ENCODE data around the gene PLD6. TPM values are rescaled to one million over a fixed set of nuclear protein-coding genes. Genes with fewer than 3 reads are reported as not detected.

The PLD6 gene
- total and polyA plus RNA-seq, 2 donors (not counting 1 experiment from before 2014, with no cell fraction given) = 2.5 to 7.8 TPM

GRCh38 chr17:17164676-17165075 lies 41.5 kb downstream of the PLD6 start:
- DNase-seq (ENCODE audit: low read depth in 2 of 2) = no peak
- TF ChIP-seq CTCF (conservative IDR thresholded peaks at IDR 0.05 in 1 of 2, IDR thresholded peaks at IDR 0.05 in 1 of 2; ENCODE audit: low read depth in 1 of 2, low read length in 2 of 2) (no peak), EZH2 (IDR thresholded peaks at IDR 0.05; ENCODE audit: low read length, missing control alignments) (no peak)
- Histone ChIP-seq H4K20me1 (ENCODE audit: control insufficient read depth, extremely low read depth, insufficient read depth, low read length) (no peaks in the 10 kb centered on the region), H2AFZ (ENCODE audit: low read length) (no peak overlapping the region), H3K27ac (ENCODE audit: insufficient read depth, low read length) (no peak overlapping the region), H3K9me3 (ENCODE audit: control insufficient read depth, insufficient read depth, low read depth, low read length) (no peaks in the 10 kb centered on the region), H3K4me1 (ENCODE audit: control insufficient read depth, extremely low read depth, insufficient read depth, low read length) (no peaks in the 10 kb centered on the region), H3K4me3 (replicated peaks in 1 of 4; ENCODE audit: control extremely low read depth in 1 of 4, insufficient read depth in 1 of 4, low read depth in 3 of 4, low read length in 4 of 4) (no peak overlapping the region), H3K27me3 (ENCODE audit: control insufficient read depth, insufficient read depth, low read length) (no peaks in the 10 kb centered on the region), H3K79me2 (ENCODE audit: control insufficient read depth, insufficient read depth, low read length) (no peaks in the 10 kb centered on the region), H3K4me2 (ENCODE audit: extremely low read depth, insufficient read depth, low read length) (no peak overlapping the region), H3K36me3 (ENCODE audit: control insufficient read depth, insufficient read depth, low read length) (peaks cover 39% of the 10 kb centered on the region), H3K9ac (ENCODE audit: insufficient read depth, low read length) (no peak overlapping the region)

GRCh38 chr17:17164156-17164555 lies 42.0 kb downstream of the PLD6 start:
- no peaks in the 10 kb centered on the region for H3K9me3 ChIP-seq (ENCODE audit: control insufficient read depth, insufficient read depth, low read depth, low read length)
- DNase-seq (ENCODE audit: low read depth in 2 of 2) = no peak
- H4K20me1 ChIP-seq (ENCODE audit: control insufficient read depth, extremely low read depth, insufficient read depth, low read length) = no peaks in the 10 kb centered on the region
- H3K4me1 ChIP-seq (ENCODE audit: control insufficient read depth, extremely low read depth, insufficient read depth, low read length) = no peaks in the 10 kb centered on the region
- H3K9ac ChIP-seq (ENCODE audit: insufficient read depth, low read length) = no peak overlapping the region
- H3K27me3 ChIP-seq (ENCODE audit: control insufficient read depth, insufficient read depth, low read length) = no peaks in the 10 kb centered on the region
- no peak for TF ChIP-seq EZH2 (IDR thresholded peaks at IDR 0.05; ENCODE audit: low read length, missing control alignments)
- TF ChIP-seq CTCF (conservative IDR thresholded peaks at IDR 0.05 in 1 of 2, IDR thresholded peaks at IDR 0.05 in 1 of 2; ENCODE audit: low read depth in 1 of 2, low read length in 2 of 2) = no peak
- no peak overlapping the region for H3K4me3 ChIP-seq (replicated peaks in 1 of 4; ENCODE audit: control extremely low read depth in 1 of 4, insufficient read depth in 1 of 4, low read depth in 3 of 4, low read length in 4 of 4)
- no peak overlapping the region for H3K4me2 ChIP-seq (ENCODE audit: extremely low read depth, insufficient read depth, low read length)
- no peaks in the 10 kb centered on the region for H3K79me2 ChIP-seq (ENCODE audit: control insufficient read depth, insufficient read depth, low read length)
- H2AFZ ChIP-seq (ENCODE audit: low read length) = no peak overlapping the region
- H3K36me3 ChIP-seq (ENCODE audit: control insufficient read depth, insufficient read depth, low read length) = peaks cover 38% of the 10 kb centered on the region
- no peak overlapping the region for H3K27ac ChIP-seq (ENCODE audit: insufficient read depth, low read length)

- TF ChIP-seq CTCF (conservative IDR thresholded peaks at IDR 0.05 in 1 of 2, IDR thresholded peaks at IDR 0.05 in 1 of 2; ENCODE audit: low read depth in 1 of 2, low read length in 2 of 2) (no peak), EZH2 (IDR thresholded peaks at IDR 0.05; ENCODE audit: low read length, missing control alignments) (no peak)
- H3K79me2 ChIP-seq (ENCODE audit: control insufficient read depth, insufficient read depth, low read length) = peaks cover 2% of the 10 kb centered on the region
- no peak overlapping the region for H3K4me3 ChIP-seq (replicated peaks in 1 of 4; ENCODE audit: control extremely low read depth in 1 of 4, insufficient read depth in 1 of 4, low read depth in 3 of 4, low read length in 4 of 4)
- H2AFZ ChIP-seq (ENCODE audit: low read length) = no peak overlapping the region
- no peak overlapping the region for H3K9ac ChIP-seq (ENCODE audit: insufficient read depth, low read length)
- peaks cover 43% of the 10 kb centered on the region for H3K36me3 ChIP-seq (ENCODE audit: control insufficient read depth, insufficient read depth, low read length)
- H3K27me3 ChIP-seq (ENCODE audit: control insufficient read depth, insufficient read depth, low read length) = no peaks in the 10 kb centered on the region
- H4K20me1 ChIP-seq (ENCODE audit: control insufficient read depth, extremely low read depth, insufficient read depth, low read length) = no peaks in the 10 kb centered on the region
- peaks cover 6% of the 10 kb centered on the region for H3K4me1 ChIP-seq (ENCODE audit: control insufficient read depth, extremely low read depth, insufficient read depth, low read length)
- no peak overlapping the region for H3K27ac ChIP-seq (ENCODE audit: insufficient read depth, low read length)
- H3K4me2 ChIP-seq (ENCODE audit: extremely low read depth, insufficient read depth, low read length) = no peak overlapping the region
- no peaks in the 10 kb centered on the region for H3K9me3 ChIP-seq (ENCODE audit: control insufficient read depth, insufficient read depth, low read depth, low read length)
- DNase-seq (ENCODE audit: low read depth in 2 of 2) = no peak
These were observed 44.4 kb downstream of the PLD6 start for GRCh38 chr17:17161759-17162158.

Data from fibroblast of lung (primary cell).